Measurements from ENCODE around the gene ITGB3.

The ITGB3 gene

GRCh38 chr17:47224966-47225365 lies 28.7 kb upstream of the ITGB3 start:
- TF ChIP-seq, protein P1, sequence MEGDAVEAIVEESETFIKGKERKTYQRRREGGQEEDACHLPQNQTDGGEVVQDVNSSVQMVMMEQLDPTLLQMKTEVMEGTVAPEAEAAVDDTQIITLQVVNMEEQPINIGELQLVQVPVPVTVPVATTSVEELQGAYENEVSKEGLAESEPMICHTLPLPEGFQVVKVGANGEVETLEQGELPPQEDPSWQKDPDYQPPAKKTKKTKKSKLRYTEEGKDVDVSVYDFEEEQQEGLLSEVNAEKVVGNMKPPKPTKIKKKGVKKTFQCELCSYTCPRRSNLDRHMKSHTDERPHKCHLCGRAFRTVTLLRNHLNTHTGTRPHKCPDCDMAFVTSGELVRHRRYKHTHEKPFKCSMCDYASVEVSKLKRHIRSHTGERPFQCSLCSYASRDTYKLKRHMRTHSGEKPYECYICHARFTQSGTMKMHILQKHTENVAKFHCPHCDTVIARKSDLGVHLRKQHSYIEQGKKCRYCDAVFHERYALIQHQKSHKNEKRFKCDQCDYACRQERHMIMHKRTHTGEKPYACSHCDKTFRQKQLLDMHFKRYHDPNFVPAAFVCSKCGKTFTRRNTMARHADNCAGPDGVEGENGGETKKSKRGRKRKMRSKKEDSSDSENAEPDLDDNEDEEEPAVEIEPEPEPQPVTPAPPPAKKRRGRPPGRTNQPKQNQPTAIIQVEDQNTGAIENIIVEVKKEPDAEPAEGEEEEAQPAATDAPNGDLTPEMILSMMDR (IDR thresholded peaks at IDR 0.05; ENCODE audit: low read depth, low read length) = no peak
- H3K4me3 ChIP-seq (ENCODE audit: low read depth, low read length) = no peak overlapping the region

DNA sequence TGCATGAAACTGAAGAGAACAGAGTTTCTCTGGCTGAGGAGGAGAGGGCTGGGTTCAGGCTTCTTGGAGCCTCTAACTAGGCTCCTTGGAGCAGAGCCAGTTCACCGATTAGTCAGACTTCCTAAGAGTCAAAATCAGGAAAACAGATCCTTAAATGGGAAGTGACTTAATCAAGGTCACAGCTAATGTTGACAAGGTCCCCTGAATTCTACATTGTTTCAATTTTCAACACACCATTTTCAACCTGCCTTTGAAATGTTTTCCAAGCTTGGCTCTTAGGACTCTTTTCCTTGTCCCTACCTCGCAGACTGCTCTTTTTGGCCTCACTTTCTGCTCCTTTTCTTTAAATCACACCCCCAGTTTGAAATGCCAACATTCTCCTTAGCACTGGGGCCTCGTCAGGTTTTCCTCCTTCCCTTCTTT lies 28.2 kb upstream of the ITGB3 start:
- TF ChIP-seq, protein P1 (IDR thresholded peaks at IDR 0.05; ENCODE audit: low read depth, low read length) = no peak
- H3K4me3 ChIP-seq (ENCODE audit: low read depth, low read length) = no peak overlapping the region; the same call in 1 of the 2 replicates

DNA sequence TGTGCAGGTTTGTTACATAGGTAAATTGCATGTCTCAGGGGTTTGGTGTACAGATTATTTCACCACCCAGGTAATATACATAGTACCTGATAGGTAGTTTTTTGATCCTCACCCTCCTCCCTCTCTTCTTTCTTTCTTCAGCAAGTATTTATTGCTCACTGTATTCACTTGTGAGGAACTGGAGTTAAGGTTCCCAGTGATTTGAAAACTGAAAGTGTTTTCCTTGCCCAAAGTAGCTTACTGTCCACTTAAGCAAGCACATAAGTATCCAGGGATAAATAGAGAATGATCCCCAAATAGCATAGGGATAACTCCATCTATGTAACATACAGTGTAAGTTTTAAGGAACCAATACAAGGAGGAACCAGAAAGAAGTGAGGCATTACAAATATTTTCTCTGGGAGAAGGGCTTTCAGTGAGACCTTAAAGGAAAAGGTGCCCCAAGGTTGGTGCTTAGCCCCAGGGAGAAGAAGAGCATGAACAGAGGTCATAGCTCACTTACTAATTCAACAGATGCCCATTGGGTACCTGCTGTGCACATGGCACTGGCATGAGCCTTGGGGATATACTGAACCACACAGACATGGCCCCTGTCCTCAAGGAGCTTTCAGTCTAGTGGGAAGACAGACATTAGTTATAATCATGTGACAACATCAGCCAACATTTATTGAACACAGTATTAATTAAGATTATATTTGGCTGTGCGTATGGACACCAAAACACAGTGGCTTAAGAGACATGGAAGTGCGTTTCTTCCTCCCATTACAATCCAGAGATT lies 27.5 kb upstream of the ITGB3 start:
- no peak overlapping the region for H3K4me3 ChIP-seq (ENCODE audit: low read depth, low read length)
- TF ChIP-seq, protein P1 (IDR thresholded peaks at IDR 0.05; ENCODE audit: low read depth, low read length) = no peak

GRCh38 chr17:47227862-47228261 lies 25.8 kb upstream of the ITGB3 start:
- no peak overlapping the region for H3K4me3 ChIP-seq (ENCODE audit: low read depth, low read length)
- TF ChIP-seq, protein P1 (IDR thresholded peaks at IDR 0.05; ENCODE audit: low read depth, low read length) = no peak

DNA sequence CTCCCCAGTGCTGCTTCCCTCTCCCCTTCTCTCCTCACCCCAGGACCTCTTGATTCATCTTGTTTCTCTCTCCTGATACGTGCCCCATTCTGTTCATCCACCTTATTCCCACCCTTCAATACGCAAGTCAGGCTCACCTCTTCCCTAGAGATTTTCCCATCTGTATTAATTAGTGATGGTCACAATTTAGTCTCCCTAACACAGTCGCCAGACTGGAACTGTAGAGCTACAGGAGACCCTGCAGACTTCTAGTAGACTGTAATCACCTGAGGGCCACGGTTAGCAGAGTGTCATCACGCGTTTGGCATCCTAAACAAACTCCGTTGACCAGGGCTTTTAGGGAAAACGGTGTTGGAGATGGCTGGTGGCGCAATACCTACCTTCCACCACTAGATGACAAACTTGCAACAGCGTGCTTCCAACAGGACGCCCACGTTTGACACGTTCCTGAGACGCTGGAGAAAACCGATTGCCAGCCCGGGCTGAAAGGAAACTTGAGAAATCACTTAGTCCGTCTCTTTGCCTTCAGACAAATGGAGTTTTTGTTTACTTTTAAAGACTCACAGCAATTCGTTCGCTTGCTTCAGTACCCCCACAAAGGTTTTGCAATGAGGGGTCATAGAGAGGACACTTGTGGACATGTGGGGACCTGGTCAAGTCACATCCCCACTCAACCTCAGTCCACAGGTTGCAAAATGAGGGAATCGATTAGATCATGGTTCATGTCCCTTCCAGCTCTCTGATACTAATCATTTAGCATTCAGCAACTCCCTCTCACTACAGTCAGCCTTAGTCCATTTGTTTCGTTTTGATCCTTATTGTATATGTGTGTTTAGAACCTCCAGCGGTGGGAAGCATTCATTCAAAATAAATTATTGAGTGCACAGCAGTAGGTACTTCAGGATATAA lies 23.8 kb upstream of the ITGB3 start:
- TF ChIP-seq, protein P1 (IDR thresholded peaks at IDR 0.05; ENCODE audit: low read depth, low read length) = peak; percentile 100
- H3K4me3 ChIP-seq (ENCODE audit: low read depth, low read length) = peak overlapping the region; percentile 39; the same call in 1 of the 2 replicates

DNA sequence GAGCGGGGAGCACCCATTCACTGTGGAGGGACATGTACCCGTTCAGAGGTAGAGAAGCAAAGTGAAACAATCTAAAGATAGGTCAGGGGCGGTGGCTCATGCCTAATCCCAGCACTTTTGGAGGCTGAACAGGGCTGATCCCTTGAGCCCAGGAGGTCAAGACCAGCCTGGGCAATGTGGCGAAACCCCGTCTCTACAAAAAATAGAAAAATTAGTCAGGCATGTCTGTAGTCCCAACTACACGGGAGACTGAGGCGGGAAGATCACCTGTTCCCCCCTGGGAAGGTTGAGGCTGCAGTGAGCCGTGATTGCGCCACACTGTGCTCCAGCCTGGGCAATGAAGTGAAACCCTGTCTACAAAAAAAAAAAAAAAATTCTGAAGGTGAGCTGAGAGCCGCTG lies 22.8 kb upstream of the ITGB3 start:
- TF ChIP-seq, protein P1 (IDR thresholded peaks at IDR 0.05; ENCODE audit: low read depth, low read length) = no peak
- H3K4me3 ChIP-seq (ENCODE audit: low read depth, low read length) = no peak overlapping the region

DNA sequence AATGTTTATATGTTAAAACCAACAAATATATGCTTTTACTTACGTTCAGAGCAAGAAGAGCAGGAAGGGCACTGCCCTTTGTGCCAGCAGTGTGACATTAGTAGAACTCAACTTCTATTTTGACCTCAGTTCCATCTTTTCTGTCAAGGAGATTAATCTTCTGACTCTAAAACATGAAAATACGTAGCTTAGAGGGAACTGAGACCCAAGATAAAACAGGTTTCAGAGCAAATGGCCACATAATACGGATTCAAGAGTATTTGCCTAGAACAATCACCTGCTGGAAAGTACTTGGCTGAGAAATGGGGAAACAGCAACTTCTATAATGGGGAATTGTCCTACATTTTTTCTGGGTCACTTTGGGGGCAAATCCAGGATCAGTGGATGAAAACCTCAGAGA lies 22.3 kb upstream of the ITGB3 start:
- H3K4me3 ChIP-seq (ENCODE audit: low read depth, low read length) = no peak overlapping the region
- TF ChIP-seq, protein P1 (IDR thresholded peaks at IDR 0.05; ENCODE audit: low read depth, low read length) = no peak

Data from WI38 (cell line).